Neural cell (in vitro differentiated cells): ENCODE measurements around the gene JPT1. TPM values are rescaled to one million over a fixed set of nuclear protein-coding genes. Genes with fewer than 3 reads are reported as not detected.

Experiments
- H2AFZ ChIP-seq: fragments of 200-600, 300-800 bp; sonication (generic), shearing (Covaris generic); 2 replicates; pipeline ENCODE4 v1.6.0; 2014; ENCODE audit warnings: low read depth, mild to moderate bottlenecking, antibody characterized with exemption, low read length, moderate library complexity
- H3F3A ChIP-seq: fragments of 200-600 bp; shearing (Covaris generic); 2 replicates; pipeline ENCODE4 v1.6.1; 2016; ENCODE audit warnings: mild to moderate bottlenecking, moderate library complexity, mixed read lengths, antibody characterized with exemption, low read length; ENCODE audit not compliant: insufficient read depth, poor library complexity, severe bottlenecking
- H3K27ac ChIP-seq: fragments of 200-600, 300-800 bp; sonication (generic), shearing (Covaris generic); 2 replicates; pipeline ENCODE4 v1.5.1; 2014; ENCODE audit warnings: mild to moderate bottlenecking, low read length, moderate library complexity
- H3K27me3 ChIP-seq: fragments of 300-800, 200-600 bp; sonication (generic), shearing (Covaris generic); 2 replicates; pipeline ENCODE4 v1.6.0; 2014; ENCODE audit warnings: mild to moderate bottlenecking, low read depth, low read length, moderate library complexity; ENCODE audit not compliant: insufficient read depth
- H3K36me3 ChIP-seq: fragments of 300-800, 200-600 bp; sonication (generic), shearing (Covaris generic); 2 replicates; pipeline ENCODE4 v1.5.1; 2014; ENCODE audit warnings: mild to moderate bottlenecking, antibody characterized with exemption, low read length, moderate library complexity; ENCODE audit not compliant: insufficient read depth
- H3K4me2 ChIP-seq: fragments of 300-800, 200-600 bp; sonication (generic), shearing (Covaris generic); 2 replicates; pipeline ENCODE4 v1.6.0; 2014; ENCODE audit warnings: mild to moderate bottlenecking, low read length
- H3K4me3 ChIP-seq: fragments of 300-800, 200-600 bp; sonication (generic), shearing (Covaris generic); 2 replicates; pipeline ENCODE4 v1.5.1; 2014; ENCODE audit warnings: mild to moderate bottlenecking, low read length, moderate library complexity
- H3K79me2 ChIP-seq: fragments of 200-600 bp; shearing (Covaris generic); replicated peaks from 2 replicates; pipeline ENCODE4 v1.6.0; 2014; ENCODE audit warnings: mild to moderate bottlenecking, low read length, moderate library complexity; ENCODE audit not compliant: insufficient read depth
- H3K9ac ChIP-seq: fragments of 300-800, 200-600 bp; sonication (generic), shearing (Covaris generic); 2 replicates; pipeline ENCODE4 v1.6.1; 2016; ENCODE audit warnings: mild to moderate bottlenecking, low read length, mixed read lengths
- H3K9me2 ChIP-seq: fragments of 200-600 bp; shearing (Covaris generic); 2 replicates; pipeline ENCODE4 v1.6.1; 2016; ENCODE audit warnings: mild to moderate bottlenecking, low read length, mixed read lengths; ENCODE audit not compliant: insufficient read depth
- H3K9me3 ChIP-seq: fragments of 200-600, 300-800 bp; sonication (generic), shearing (Covaris generic); 2 replicates; pipeline ENCODE4 v1.6.1; 2016; ENCODE audit warnings: mild to moderate bottlenecking, mixed run types, low read length, moderate library complexity, mixed read lengths
- H4K20me1 ChIP-seq: fragments of 200-600 bp; shearing (Covaris generic); 2 replicates; pipeline ENCODE4 v1.6.1; 2016; ENCODE audit warnings: mild to moderate bottlenecking, mixed run types; ENCODE audit not compliant: insufficient read depth
- EP300 ChIP-seq: fragments of 450-650 bp; conservative IDR thresholded peaks from 2 replicates; pipeline ENCODE4 v1.6.1; 2014; ENCODE audit warnings: antibody characterized with exemption, mild to moderate bottlenecking, moderate library complexity; ENCODE audit not compliant: poor library complexity, severe bottlenecking
- EZH2 ChIP-seq: fragments of 200-600, 300-800 bp; shearing (Covaris generic), sonication (generic); IDR thresholded peaks from 2 replicates; pipeline ENCODE4 v1.6.1; 2014; ENCODE audit warnings: antibody characterized with exemption, low read length, borderline replicate concordance, mild to moderate bottlenecking; ENCODE audit not compliant: insufficient read depth, poor library complexity, severe bottlenecking
- MXI1 ChIP-seq: fragments of 450-650 bp; conservative IDR thresholded peaks from 2 replicates; pipeline ENCODE4 v1.6.1; 2014; ENCODE audit warnings: antibody characterized with exemption, mild to moderate bottlenecking; ENCODE audit not compliant: poor library complexity, severe bottlenecking
- POLR2AphosphoS5 ChIP-seq: IDR thresholded peaks from 2 replicates; pipeline ENCODE4 v1.6.1; 2012
- RAD21 ChIP-seq: fragments of 450-650 bp; conservative IDR thresholded peaks from 2 replicates; pipeline ENCODE4 v1.6.1; 2014; ENCODE audit warnings: antibody characterized with exemption, mild to moderate bottlenecking, moderate library complexity
- SMC3 ChIP-seq: fragments of 450-650 bp; conservative IDR thresholded peaks from 2 replicates; pipeline ENCODE4 v1.6.1; 2014; ENCODE audit warnings: antibody characterized with exemption, mild to moderate bottlenecking, moderate library complexity; ENCODE audit not compliant: poor library complexity
- TAF1 ChIP-seq: IDR thresholded peaks from 2 replicates; pipeline ENCODE4 v1.6.1; 2012; ENCODE audit warnings: low read depth
- polyA minus RNA-seq: library from RNA; depleted of rRNA, polyadenylated mRNA; stranded (reverse); fragments of >200 nt; gene quantifications from 2 replicates; pipeline ENCODE4 v1.2.3, GENCODE V29; 2014
- polyA plus RNA-seq: library from polyadenylated mRNA; depleted of rRNA; stranded (reverse); fragments of >200 nt; gene quantifications from 2 replicates; pipeline ENCODE4 v1.2.3, GENCODE V29; 2014
- TF ChIP-seq, protein P1 (sequence below): fragments of 450-650 bp; IDR thresholded peaks from 2 replicates; pipeline ENCODE4 v1.5.1; 2014; ENCODE audit warnings: antibody characterized with exemption, mild to moderate bottlenecking, moderate library complexity; ENCODE audit not compliant: poor library complexity, severe bottlenecking
- TF ChIP-seq, protein P2 (sequence below): IDR thresholded peaks from 2 replicates; pipeline ENCODE4 v1.6.1; 2012; ENCODE audit warnings: borderline replicate concordance

The JPT1 gene, protein sequence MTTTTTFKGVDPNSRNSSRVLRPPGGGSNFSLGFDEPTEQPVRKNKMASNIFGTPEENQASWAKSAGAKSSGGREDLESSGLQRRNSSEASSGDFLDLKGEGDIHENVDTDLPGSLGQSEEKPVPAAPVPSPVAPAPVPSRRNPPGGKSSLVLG
- polyA plus RNA-seq (1,721 and 2,003 TPM in 2 replicates), polyA minus RNA-seq (1,072 and 1,108 TPM in 2 replicates)

DNA sequence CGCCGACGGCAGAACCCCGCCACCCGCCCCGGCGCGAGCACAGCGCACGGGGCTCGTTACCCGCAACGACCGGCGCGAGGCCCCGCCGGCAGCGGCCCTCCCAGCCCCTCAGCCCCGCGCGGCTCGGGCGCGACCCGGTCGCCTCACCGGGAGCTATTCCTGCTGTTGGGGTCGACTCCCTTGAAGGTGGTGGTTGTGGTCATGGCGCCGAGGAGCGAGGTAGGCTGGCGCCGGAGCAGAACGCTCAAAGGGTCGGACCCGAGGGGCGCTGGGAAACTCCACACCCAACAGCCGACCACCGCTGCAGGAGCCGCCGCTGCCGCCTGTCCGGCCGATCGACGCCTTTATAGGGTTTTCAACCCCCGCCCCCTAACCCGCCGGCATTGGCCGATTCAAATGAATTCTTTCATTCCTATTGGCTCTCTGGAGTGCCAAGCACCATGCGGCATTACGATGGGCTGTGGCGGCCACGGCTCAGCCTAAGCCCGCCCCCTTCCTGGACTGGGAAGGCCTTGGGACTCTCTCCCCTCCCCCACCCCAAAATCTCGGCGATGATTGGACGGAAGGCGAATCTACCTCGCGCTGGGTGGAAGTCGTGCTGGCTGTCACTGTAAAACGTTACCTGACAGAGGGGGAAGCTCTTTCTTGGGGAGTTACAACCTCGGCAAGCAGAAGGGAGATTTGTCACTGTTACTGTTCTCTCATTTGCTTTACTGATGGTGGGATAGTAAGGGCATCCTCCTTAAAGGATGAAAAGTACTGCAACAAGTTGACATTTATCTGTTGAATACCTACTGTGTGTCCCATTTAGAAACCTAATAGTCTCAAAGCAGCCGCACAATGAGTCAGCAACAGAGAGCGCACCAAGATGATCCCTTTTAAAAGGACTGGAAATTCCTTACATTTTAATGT is at the start of gene JPT1:
JPT1 (minus strand) TSS at position 318 of the 912 bp plus-strand sequence; CDS start at position 203, 115 bp downstream.
- Histone ChIP-seq H3K36me3 (peaks cover 6% of the 10 kb centered on the region), H3F3A (peaks cover 6% of the 10 kb centered on the region), H3K27me3 (no peaks in the 10 kb centered on the region), H3K9ac (peak within 1 kb of the TSS; percentile 100), H3K79me2 (peaks cover 47% of the 10 kb centered on the region), H3K4me3 (peak within 1 kb of the TSS; percentile 100), H3K4me2 (peak within 1 kb of the TSS; percentile 49), H3K27ac (peak within 1 kb of the TSS; percentile 100), H3K9me2 (no peaks in the 10 kb centered on the region), H3K9me3 (no peaks in the 10 kb centered on the region), H2AFZ (peak within 1 kb of the TSS; percentile 21), H4K20me1 (peaks cover 7% of the 10 kb centered on the region)
- TF ChIP-seq EP300 = peak; percentile 41
- peak; percentile 30 for TF ChIP-seq SMC3
- TF ChIP-seq EZH2 = no peak
- TF ChIP-seq TAF1 = peak; percentile 94
- TF ChIP-seq, protein P1, sequence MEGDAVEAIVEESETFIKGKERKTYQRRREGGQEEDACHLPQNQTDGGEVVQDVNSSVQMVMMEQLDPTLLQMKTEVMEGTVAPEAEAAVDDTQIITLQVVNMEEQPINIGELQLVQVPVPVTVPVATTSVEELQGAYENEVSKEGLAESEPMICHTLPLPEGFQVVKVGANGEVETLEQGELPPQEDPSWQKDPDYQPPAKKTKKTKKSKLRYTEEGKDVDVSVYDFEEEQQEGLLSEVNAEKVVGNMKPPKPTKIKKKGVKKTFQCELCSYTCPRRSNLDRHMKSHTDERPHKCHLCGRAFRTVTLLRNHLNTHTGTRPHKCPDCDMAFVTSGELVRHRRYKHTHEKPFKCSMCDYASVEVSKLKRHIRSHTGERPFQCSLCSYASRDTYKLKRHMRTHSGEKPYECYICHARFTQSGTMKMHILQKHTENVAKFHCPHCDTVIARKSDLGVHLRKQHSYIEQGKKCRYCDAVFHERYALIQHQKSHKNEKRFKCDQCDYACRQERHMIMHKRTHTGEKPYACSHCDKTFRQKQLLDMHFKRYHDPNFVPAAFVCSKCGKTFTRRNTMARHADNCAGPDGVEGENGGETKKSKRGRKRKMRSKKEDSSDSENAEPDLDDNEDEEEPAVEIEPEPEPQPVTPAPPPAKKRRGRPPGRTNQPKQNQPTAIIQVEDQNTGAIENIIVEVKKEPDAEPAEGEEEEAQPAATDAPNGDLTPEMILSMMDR = no peak
- no peak for TF ChIP-seq RAD21
- TF ChIP-seq POLR2AphosphoS5 = peak; percentile 99
- peak; percentile 66 for TF ChIP-seq MXI1
- TF ChIP-seq, protein P2, sequence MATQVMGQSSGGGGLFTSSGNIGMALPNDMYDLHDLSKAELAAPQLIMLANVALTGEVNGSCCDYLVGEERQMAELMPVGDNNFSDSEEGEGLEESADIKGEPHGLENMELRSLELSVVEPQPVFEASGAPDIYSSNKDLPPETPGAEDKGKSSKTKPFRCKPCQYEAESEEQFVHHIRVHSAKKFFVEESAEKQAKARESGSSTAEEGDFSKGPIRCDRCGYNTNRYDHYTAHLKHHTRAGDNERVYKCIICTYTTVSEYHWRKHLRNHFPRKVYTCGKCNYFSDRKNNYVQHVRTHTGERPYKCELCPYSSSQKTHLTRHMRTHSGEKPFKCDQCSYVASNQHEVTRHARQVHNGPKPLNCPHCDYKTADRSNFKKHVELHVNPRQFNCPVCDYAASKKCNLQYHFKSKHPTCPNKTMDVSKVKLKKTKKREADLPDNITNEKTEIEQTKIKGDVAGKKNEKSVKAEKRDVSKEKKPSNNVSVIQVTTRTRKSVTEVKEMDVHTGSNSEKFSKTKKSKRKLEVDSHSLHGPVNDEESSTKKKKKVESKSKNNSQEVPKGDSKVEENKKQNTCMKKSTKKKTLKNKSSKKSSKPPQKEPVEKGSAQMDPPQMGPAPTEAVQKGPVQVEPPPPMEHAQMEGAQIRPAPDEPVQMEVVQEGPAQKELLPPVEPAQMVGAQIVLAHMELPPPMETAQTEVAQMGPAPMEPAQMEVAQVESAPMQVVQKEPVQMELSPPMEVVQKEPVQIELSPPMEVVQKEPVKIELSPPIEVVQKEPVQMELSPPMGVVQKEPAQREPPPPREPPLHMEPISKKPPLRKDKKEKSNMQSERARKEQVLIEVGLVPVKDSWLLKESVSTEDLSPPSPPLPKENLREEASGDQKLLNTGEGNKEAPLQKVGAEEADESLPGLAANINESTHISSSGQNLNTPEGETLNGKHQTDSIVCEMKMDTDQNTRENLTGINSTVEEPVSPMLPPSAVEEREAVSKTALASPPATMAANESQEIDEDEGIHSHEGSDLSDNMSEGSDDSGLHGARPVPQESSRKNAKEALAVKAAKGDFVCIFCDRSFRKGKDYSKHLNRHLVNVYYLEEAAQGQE = peak; percentile 66

DNA sequence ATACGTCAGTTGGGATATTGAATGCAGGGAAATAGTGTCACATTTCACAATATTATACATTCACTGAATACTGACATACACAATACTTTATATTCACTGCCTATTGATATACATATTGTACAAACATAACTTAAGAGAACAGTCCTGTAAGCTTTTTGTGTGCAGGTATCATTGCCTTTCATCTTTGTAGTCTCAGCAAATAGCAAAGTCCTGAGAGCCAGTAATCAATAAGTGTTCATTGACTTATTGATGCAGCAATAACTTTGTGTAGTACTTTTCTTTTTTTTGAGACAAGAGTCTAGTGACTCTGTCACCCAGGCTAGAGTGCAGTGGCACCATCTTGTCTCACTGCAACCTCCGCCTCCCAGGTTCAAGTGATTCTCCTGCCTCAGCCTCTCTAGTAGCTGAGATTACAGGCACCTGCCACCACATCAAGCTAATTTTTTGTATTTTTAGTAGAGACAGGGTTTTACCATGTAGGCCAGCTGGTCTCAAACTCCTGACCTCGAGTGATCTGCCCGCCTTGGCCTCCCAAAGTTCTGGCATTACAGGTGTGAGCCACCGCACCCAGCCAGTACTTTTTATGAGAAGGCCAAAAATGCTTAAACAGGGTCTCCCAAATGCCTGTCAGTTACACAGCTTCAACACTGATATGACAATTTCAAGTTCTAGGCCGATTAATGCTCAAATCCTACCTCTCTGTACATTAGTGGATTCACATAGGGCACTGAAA is 45.7 kb upstream of the JPT1 start:
- H3K9ac ChIP-seq = no peak overlapping the region
- no peaks in the 10 kb centered on the region for H3K36me3 ChIP-seq
- TF ChIP-seq EZH2 = no peak
- no peak for TF ChIP-seq RAD21
- TF ChIP-seq MXI1 = no peak
- no peak for TF ChIP-seq SMC3
- TF ChIP-seq, protein P2 = no peak
- no peak for TF ChIP-seq POLR2AphosphoS5
- no peak for TF ChIP-seq TAF1
- TF ChIP-seq, protein P1 = no peak
- no peak for TF ChIP-seq EP300
- H3K9me3 ChIP-seq = no peaks in the 10 kb centered on the region
- no peaks in the 10 kb centered on the region for H3F3A ChIP-seq
- H3K4me2 ChIP-seq = no peak overlapping the region
- no peak overlapping the region for H3K4me3 ChIP-seq
- H4K20me1 ChIP-seq = no peaks in the 10 kb centered on the region
- no peak overlapping the region for H2AFZ ChIP-seq
- H3K9me2 ChIP-seq = no peaks in the 10 kb centered on the region
- H3K27me3 ChIP-seq = no peaks in the 10 kb centered on the region
- H3K79me2 ChIP-seq = no peaks in the 10 kb centered on the region
- H3K27ac ChIP-seq = no peak overlapping the region
